B cell (primary cell): Measurements from ENCODE around the gene SSTR1.

ENCODE experiments used
- EZH2 ChIP-seq: IDR thresholded peaks from 2 replicates; pipeline ENCODE4 v1.6.1; 2012; ENCODE audit warnings: borderline replicate concordance, low read depth, mild to moderate bottlenecking, moderate library complexity, low read length; ENCODE audit not compliant: insufficient read depth, poor library complexity, severe bottlenecking
- TF ChIP-seq, protein P1 (sequence below): fragments of 200-600 bp; IDR thresholded peaks from one replicate; pipeline ENCODE4 v1.8.0; 2022; ENCODE audit warnings: antibody characterized with exemption, mild to moderate bottlenecking

DNA sequence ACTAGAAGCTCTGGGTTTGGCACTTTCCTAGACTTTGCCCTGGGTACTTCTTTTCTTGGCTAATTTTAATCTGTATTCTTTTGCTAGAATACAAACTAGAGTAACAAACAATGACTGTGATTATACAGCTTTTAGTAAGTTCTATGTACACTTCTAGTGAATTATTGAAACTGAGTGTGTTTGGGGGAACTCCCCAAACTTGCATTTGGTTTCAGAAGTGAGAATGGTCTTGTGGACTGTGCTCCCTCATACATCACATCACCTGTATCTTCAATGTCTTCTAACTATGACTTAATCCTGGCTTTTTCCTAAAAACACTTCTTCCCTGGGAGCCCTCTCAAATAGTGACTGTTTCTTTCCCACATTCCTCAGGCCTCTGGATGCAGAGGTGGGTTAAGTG is 23.6 kb upstream of the SSTR1 start:
- TF ChIP-seq, protein P1, sequence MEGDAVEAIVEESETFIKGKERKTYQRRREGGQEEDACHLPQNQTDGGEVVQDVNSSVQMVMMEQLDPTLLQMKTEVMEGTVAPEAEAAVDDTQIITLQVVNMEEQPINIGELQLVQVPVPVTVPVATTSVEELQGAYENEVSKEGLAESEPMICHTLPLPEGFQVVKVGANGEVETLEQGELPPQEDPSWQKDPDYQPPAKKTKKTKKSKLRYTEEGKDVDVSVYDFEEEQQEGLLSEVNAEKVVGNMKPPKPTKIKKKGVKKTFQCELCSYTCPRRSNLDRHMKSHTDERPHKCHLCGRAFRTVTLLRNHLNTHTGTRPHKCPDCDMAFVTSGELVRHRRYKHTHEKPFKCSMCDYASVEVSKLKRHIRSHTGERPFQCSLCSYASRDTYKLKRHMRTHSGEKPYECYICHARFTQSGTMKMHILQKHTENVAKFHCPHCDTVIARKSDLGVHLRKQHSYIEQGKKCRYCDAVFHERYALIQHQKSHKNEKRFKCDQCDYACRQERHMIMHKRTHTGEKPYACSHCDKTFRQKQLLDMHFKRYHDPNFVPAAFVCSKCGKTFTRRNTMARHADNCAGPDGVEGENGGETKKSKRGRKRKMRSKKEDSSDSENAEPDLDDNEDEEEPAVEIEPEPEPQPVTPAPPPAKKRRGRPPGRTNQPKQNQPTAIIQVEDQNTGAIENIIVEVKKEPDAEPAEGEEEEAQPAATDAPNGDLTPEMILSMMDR, result no peak
- no peak for TF ChIP-seq EZH2
